ENCODE data around the gene ETV6.

The ETV6 gene

GRCh38 chr12:11838403-11838802 is 188.9 kb downstream of the ETV6 start:
- POLR2A ChIA-PET = no interaction called here

GRCh38 chr12:11839091-11839641 is 189.7 kb downstream of the ETV6 start:
- CTCF ChIA-PET = no interaction called here

More at GRCh38 chr12:11838403-11838802, 188.9 kb downstream of the ETV6 start:
- CTCF ChIA-PET = interaction anchor here (1.4 kb wide), 1 partner anchor 10 kb away, joined by 5 read pairs; no protein-coding TSS in a partner anchor
- no peak for TF ChIP-seq CTCF (IDR thresholded peaks at IDR 0.05; ENCODE audit: control extremely low read depth, extremely low read depth, low read depth, missing control alignments)
- DNase-seq (ENCODE audit: extremely low spot score) = no peak

GRCh38 chr12:11840366-11840765 is 190.9 kb downstream of the ETV6 start:
- DNase-seq (ENCODE audit: extremely low spot score) = no peak
- no peak for TF ChIP-seq CTCF (IDR thresholded peaks at IDR 0.05; ENCODE audit: control extremely low read depth, extremely low read depth, low read depth, missing control alignments)
- POLR2A ChIA-PET = no interaction called here
- CTCF ChIA-PET = interaction anchor here (0.9 kb wide), 1 partner anchor 13 kb away, joined by 3 read pairs; no protein-coding TSS in a partner anchor

More at GRCh38 chr12:11839091-11839641, 189.7 kb downstream of the ETV6 start:
- TF ChIP-seq CTCF (IDR thresholded peaks at IDR 0.05; ENCODE audit: control extremely low read depth, extremely low read depth, low read depth, missing control alignments) = no peak
- no peak for DNase-seq (ENCODE audit: extremely low spot score)
- POLR2A ChIA-PET = no interaction called here

- no peak for TF ChIP-seq CTCF (IDR thresholded peaks at IDR 0.05; ENCODE audit: control extremely low read depth, extremely low read depth, low read depth, missing control alignments)
- ChIA-PET POLR2A (no interaction called here), CTCF (no interaction called here)
These were observed 197.0 kb downstream of the ETV6 start for GRCh38 chr12:11846488-11846887.

GRCh38 chr12:11847539-11847938 is 198.1 kb downstream of the ETV6 start:
- DNase-seq (ENCODE audit: extremely low spot score) = no peak
- ChIA-PET POLR2A (no interaction called here), CTCF (no interaction called here)
- TF ChIP-seq CTCF (IDR thresholded peaks at IDR 0.05; ENCODE audit: control extremely low read depth, extremely low read depth, low read depth, missing control alignments) = no peak

More at GRCh38 chr12:11846488-11846887, 197.0 kb downstream of the ETV6 start:
- DNase-seq (ENCODE audit: extremely low spot score) = no peak

- ChIA-PET POLR2A (no interaction called here), CTCF (interaction anchor here (1.5 kb wide), 1 partner anchor 12 kb away, joined by 5 read pairs; no protein-coding TSS in a partner anchor)
- DNase-seq (ENCODE audit: extremely low spot score) = no peak
- TF ChIP-seq CTCF (IDR thresholded peaks at IDR 0.05; ENCODE audit: control extremely low read depth, extremely low read depth, low read depth, missing control alignments) = no peak
These were observed 200.5 kb downstream of the ETV6 start for GRCh38 chr12:11849757-11850504.

All from GM10248 (cell line).